DND-41 (cell line): ENCODE data around the gene CC2D1A.

ENCODE experiments used
- ATAC-seq: fragments of 200-7000 bp; cut with Tn5 transposase; 3 replicates; pipeline ENCODE4 v1.9.1; 2021; ENCODE audit warnings: low read depth; ENCODE audit not compliant: insufficient read depth
- DNase-seq: peaks from one replicate; pipeline ENCODE4 v3.0.0-alpha.2; 2020
- H2AFZ ChIP-seq: 2 replicates; pipeline ENCODE4 v1.6.0; 2012; ENCODE audit warnings: low read depth, low read length
- H3K27ac ChIP-seq: 2 replicates; pipeline ENCODE4 v1.5.1; 2012; ENCODE audit warnings: low read length, inconsistent platforms
- H3K27me3 ChIP-seq: fragments of 200-600 bp; sonication (generic); 2 replicates; pipeline ENCODE4 v1.6.0; 2012; ENCODE audit warnings: low read length, mild to moderate bottlenecking, inconsistent platforms; ENCODE audit not compliant: insufficient read depth, poor library complexity
- H3K36me3 ChIP-seq: 2 replicates; pipeline ENCODE4 v1.5.1; 2012; ENCODE audit warnings: low read length, inconsistent platforms; ENCODE audit not compliant: insufficient read depth
- H3K4me1 ChIP-seq: 2 replicates; pipeline ENCODE4 v1.5.1; 2012; ENCODE audit warnings: mild to moderate bottlenecking, low read length; ENCODE audit not compliant: insufficient read depth
- H3K4me2 ChIP-seq: 2 replicates; pipeline ENCODE4 v1.6.0; 2012; ENCODE audit warnings: mild to moderate bottlenecking, moderate library complexity, low read length, inconsistent platforms; ENCODE audit not compliant: insufficient read depth
- H3K4me3 ChIP-seq, 2 experiments: fragments of 200-600 bp in 1 of 2; shearing (Covaris generic) in 1 of 2; 2 replicates each; pipeline ENCODE4 v1.5.1; 2012 to 2016; ENCODE audit warnings: inconsistent platforms in 2 of 2, low read length in 2 of 2, mild to moderate bottlenecking in 2 of 2, low read depth in 1 of 2, moderate library complexity in 1 of 2
- H3K79me2 ChIP-seq: 2 replicates; pipeline ENCODE4 v1.6.0; 2012; ENCODE audit warnings: low read length, inconsistent platforms; ENCODE audit not compliant: insufficient read depth
- H3K9ac ChIP-seq: 2 replicates; pipeline ENCODE4 v1.6.0; 2012; ENCODE audit warnings: low read depth, mild to moderate bottlenecking, inconsistent platforms, low read length, moderate library complexity
- H3K9me3 ChIP-seq: 2 replicates; pipeline ENCODE4 v1.5.1; 2012; ENCODE audit warnings: low read length, moderate library complexity, mild to moderate bottlenecking, inconsistent platforms; ENCODE audit not compliant: insufficient read depth, severe bottlenecking
- H4K20me1 ChIP-seq: 2 replicates; pipeline ENCODE4 v1.6.0; 2012; ENCODE audit warnings: low read length; ENCODE audit not compliant: insufficient read depth
- CTCF ChIP-seq: IDR thresholded peaks from 2 replicates; pipeline ENCODE4 v1.5.1; 2012; ENCODE audit warnings: borderline replicate concordance, low read length, moderate library complexity, mild to moderate bottlenecking; ENCODE audit not compliant: poor library complexity, severe bottlenecking; ENCODE audit errors: extremely low read depth
- EZH2 ChIP-seq: IDR thresholded peaks from 3 replicates; pipeline ENCODE4 v1.6.1; 2012; ENCODE audit warnings: borderline replicate concordance, low read depth, mild to moderate bottlenecking, moderate library complexity, low read length, inconsistent platforms; ENCODE audit not compliant: severe bottlenecking

CC2D1A gene

GRCh38 chr19:13899393-13899792, 6.6 kb upstream of the CC2D1A start:
- Histone ChIP-seq H3K27me3 (no peaks in the 10 kb centered on the region), H2AFZ (no peak overlapping the region), H3K27ac (peak overlapping the region; percentile 9; the same call in 1 of the 2 replicates), H3K4me1 (peaks cover 47% of the 10 kb centered on the region), H3K4me3 (no peak overlapping the region), H3K9ac (no peak overlapping the region), H3K79me2 (peaks cover 13% of the 10 kb centered on the region; the same call in 1 of the 2 replicates), H3K36me3 (peaks cover 22% of the 10 kb centered on the region), H4K20me1 (no peaks in the 10 kb centered on the region), H3K9me3 (no peaks in the 10 kb centered on the region), H3K4me2 (0 out of 2 replicates have a peak overlapping the region, but pooled peaks have one; percentile 0)
- ATAC-seq: peak; percentile 27; the same call in 1 of the 3 replicates
- peak; percentile 30 for DNase-seq
- TF ChIP-seq EZH2: no peak
- no peak for TF ChIP-seq CTCF

GRCh38 chr19:13899912-13900584, 6.0 kb upstream of the CC2D1A start:
- H3K9ac ChIP-seq: peak overlapping the region; percentile 20; the same call in 1 of the 2 replicates
- peaks cover 15% of the 10 kb centered on the region; the same call in 1 of the 2 replicates for H3K79me2 ChIP-seq
- H3K4me1 ChIP-seq: peaks cover 54% of the 10 kb centered on the region
- no peaks in the 10 kb centered on the region for H4K20me1 ChIP-seq
- no peak overlapping the region for H3K4me3 ChIP-seq
- peak overlapping the region; percentile 26; the same call in 1 of the 2 replicates for H3K4me2 ChIP-seq
- DNase-seq (no peak), ATAC-seq (no peak)
- H3K27me3 ChIP-seq: no peaks in the 10 kb centered on the region
- no peak overlapping the region for H2AFZ ChIP-seq
- TF ChIP-seq EZH2 (no peak), CTCF (no peak)
- H3K36me3 ChIP-seq: peaks cover 16% of the 10 kb centered on the region
- H3K27ac ChIP-seq: no peak overlapping the region; the same call in 1 of the 2 replicates
- H3K9me3 ChIP-seq: no peaks in the 10 kb centered on the region

GRCh38 chr19:13902993-13903555, 2.9 kb upstream of the CC2D1A start:
- Histone ChIP-seq H3K4me2 (peak overlapping the region; percentile 91), H3K4me3 (no peak overlapping the region), H3K9me3 (no peaks in the 10 kb centered on the region), H2AFZ (no peak overlapping the region), H3K9ac (no peak overlapping the region), H3K27me3 (no peaks in the 10 kb centered on the region), H3K79me2 (peaks cover 28% of the 10 kb centered on the region), H3K27ac (peak overlapping the region; percentile 10; the same call in 1 of the 2 replicates), H3K4me1 (peaks cover 78% of the 10 kb centered on the region), H3K36me3 (peaks cover 2% of the 10 kb centered on the region), H4K20me1 (no peaks in the 10 kb centered on the region)
- TF ChIP-seq EZH2 (no peak), CTCF (peak; percentile 74)
- DNase-seq: peak; percentile 59
- ATAC-seq: 0 out of 3 replicates have a peak, but pooled peaks have one; percentile 16
